ENCODE results near the gene MEPCE. TPM values are rescaled to one million over a fixed set of nuclear protein-coding genes. Genes with fewer than 3 reads are reported as not detected.
"Not testable (repeated sequence)": the region's sequence is repeated elsewhere in the genome, so short reads cannot be mapped to it uniquely, and the experiment has no call there.

MEPCE gene
- total RNA-seq, 1 experiment from 2014 or later = 85.9 TPM

- Histone ChIP-seq H3K4me3 (ENCODE audit: low read depth, low read length, poor library complexity, severe bottlenecking) (peak overlapping the region; percentile 91), H3K36me3 (ENCODE audit: insufficient read depth, low read length, poor library complexity, severe bottlenecking) (peaks cover 25% of the 10 kb centered on the region), H3K27ac (ENCODE audit: low read depth, low read length, poor library complexity, severe bottlenecking) (peak overlapping the region; percentile 96), H3K27me3 (replicated peaks; ENCODE audit: insufficient read depth, low read depth, low read length, poor library complexity) (no peaks in the 10 kb centered on the region), H3K4me1 (ENCODE audit: insufficient read depth, low read length, poor library complexity, severe bottlenecking) (peaks cover 5% of the 10 kb centered on the region), H3K9me3 (ENCODE audit: low read depth, low read length, poor library complexity, severe bottlenecking) (no peaks in the 10 kb centered on the region)
- ChIA-PET CTCF (interaction anchor here (0.8 kb wide), 1 partner anchor 268 kb away, joined by 5 read pairs; the partner anchor contains the start of gene POP7), POLR2A (ENCODE audit: low non-redundant PET) (interaction anchor here (0.6 to 0.8 kb wide), 2 partner anchors 34 to 353 kb away, joined by 3 to 4 read pairs; no protein-coding TSS in a partner anchor)
- BruUV-seq (replicated peaks) = no TSS peak
- no peak for DNase-seq (ENCODE audit: low spot score)
- TF ChIP-seq EZH2 (IDR thresholded peaks at IDR 0.05; ENCODE audit: borderline replicate concordance, low read depth, low read length, poor library complexity, severe bottlenecking) (no peak), CTCF (conservative IDR thresholded peaks at IDR 0.05; ENCODE audit: low read depth, low read length) (no peak)
- intact Hi-C loops (cut with micrococcal nuclease; ENCODE audit: unreplicated experiment) = no loop called here
Observed at GRCh38 chr7:100437150-100438100, 7.8 kb downstream of the MEPCE start.

GRCh38 chr7:100438172-100438571, 8.5 kb downstream of the MEPCE start:
- no TSS peak for BruUV-seq (replicated peaks)
- intact Hi-C loops (cut with micrococcal nuclease; ENCODE audit: unreplicated experiment) = no loop called here
- ChIA-PET POLR2A (ENCODE audit: low non-redundant PET) (no interaction called here), CTCF (no interaction called here)
- DNase-seq (ENCODE audit: low spot score) = no peak
- Histone ChIP-seq H3K27me3 (replicated peaks; ENCODE audit: insufficient read depth, low read depth, low read length, poor library complexity) (no peaks in the 10 kb centered on the region), H3K36me3 (ENCODE audit: insufficient read depth, low read length, poor library complexity, severe bottlenecking) (peaks cover 18% of the 10 kb centered on the region), H3K9me3 (ENCODE audit: low read depth, low read length, poor library complexity, severe bottlenecking) (no peaks in the 10 kb centered on the region), H3K27ac (ENCODE audit: low read depth, low read length, poor library complexity, severe bottlenecking) (no peak overlapping the region), H3K4me1 (ENCODE audit: insufficient read depth, low read length, poor library complexity, severe bottlenecking) (no peaks in the 10 kb centered on the region), H3K4me3 (ENCODE audit: low read depth, low read length, poor library complexity, severe bottlenecking) (no peak overlapping the region)
- no peak for TF ChIP-seq EZH2 (IDR thresholded peaks at IDR 0.05; ENCODE audit: borderline replicate concordance, low read depth, low read length, poor library complexity, severe bottlenecking)
- no peak for TF ChIP-seq CTCF (conservative IDR thresholded peaks at IDR 0.05; ENCODE audit: low read depth, low read length)

GRCh38 chr7:100438731-100439130, 9.1 kb downstream of the MEPCE start:
- BruUV-seq (replicated peaks); POLR2A ChIA-PET (ENCODE audit: low non-redundant PET); CTCF ChIA-PET; H3K4me1 ChIP-seq (ENCODE audit: insufficient read depth, low read length, poor library complexity, severe bottlenecking); H3K9me3 ChIP-seq (ENCODE audit: low read depth, low read length, poor library complexity, severe bottlenecking); intact Hi-C loops (cut with micrococcal nuclease; ENCODE audit: unreplicated experiment); H3K27ac ChIP-seq (ENCODE audit: low read depth, low read length, poor library complexity, severe bottlenecking); H3K27me3 ChIP-seq (replicated peaks; ENCODE audit: insufficient read depth, low read depth, low read length, poor library complexity); DNase-seq (ENCODE audit: low spot score); H3K4me3 ChIP-seq (ENCODE audit: low read depth, low read length, poor library complexity, severe bottlenecking): not testable (repeated sequence)
- peaks cover 12% of the 10 kb centered on the region for H3K36me3 ChIP-seq (ENCODE audit: insufficient read depth, low read length, poor library complexity, severe bottlenecking)

- POLR2A ChIA-PET (ENCODE audit: low non-redundant PET); H3K9me3 ChIP-seq (ENCODE audit: low read depth, low read length, poor library complexity, severe bottlenecking); H3K36me3 ChIP-seq (ENCODE audit: insufficient read depth, low read length, poor library complexity, severe bottlenecking); CTCF ChIA-PET; BruUV-seq (replicated peaks); DNase-seq (ENCODE audit: low spot score); H3K27ac ChIP-seq (ENCODE audit: low read depth, low read length, poor library complexity, severe bottlenecking); H3K4me1 ChIP-seq (ENCODE audit: insufficient read depth, low read length, poor library complexity, severe bottlenecking); intact Hi-C loops (cut with micrococcal nuclease; ENCODE audit: unreplicated experiment); H3K4me3 ChIP-seq (ENCODE audit: low read depth, low read length, poor library complexity, severe bottlenecking); H3K27me3 ChIP-seq (replicated peaks; ENCODE audit: insufficient read depth, low read depth, low read length, poor library complexity): not testable (repeated sequence)
Observed at GRCh38 chr7:100439244-100439643, 9.6 kb downstream of the MEPCE start.
